ENCODE results near the gene NFKBIE.

DNA sequence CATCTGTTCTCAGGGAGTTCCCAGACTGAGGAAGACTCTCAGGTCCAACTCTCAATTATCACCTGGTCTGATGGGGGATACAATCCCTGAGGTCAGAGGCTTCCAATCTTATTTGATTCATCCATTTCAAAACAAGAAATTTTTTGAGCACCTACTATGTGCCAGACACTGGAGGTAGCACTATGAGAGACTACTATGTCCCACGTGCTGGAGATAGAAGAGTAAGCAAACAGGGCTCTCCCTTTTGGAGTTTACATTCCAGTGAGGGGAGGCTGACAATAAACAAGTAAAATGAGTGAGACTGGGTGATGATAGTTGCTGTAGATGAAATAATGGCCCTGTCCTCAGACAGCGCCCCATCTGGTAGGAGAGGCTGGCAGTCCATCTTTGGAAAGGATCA is 21.4 kb upstream of the NFKBIE start:
- TF ChIP-seq, protein P1, sequence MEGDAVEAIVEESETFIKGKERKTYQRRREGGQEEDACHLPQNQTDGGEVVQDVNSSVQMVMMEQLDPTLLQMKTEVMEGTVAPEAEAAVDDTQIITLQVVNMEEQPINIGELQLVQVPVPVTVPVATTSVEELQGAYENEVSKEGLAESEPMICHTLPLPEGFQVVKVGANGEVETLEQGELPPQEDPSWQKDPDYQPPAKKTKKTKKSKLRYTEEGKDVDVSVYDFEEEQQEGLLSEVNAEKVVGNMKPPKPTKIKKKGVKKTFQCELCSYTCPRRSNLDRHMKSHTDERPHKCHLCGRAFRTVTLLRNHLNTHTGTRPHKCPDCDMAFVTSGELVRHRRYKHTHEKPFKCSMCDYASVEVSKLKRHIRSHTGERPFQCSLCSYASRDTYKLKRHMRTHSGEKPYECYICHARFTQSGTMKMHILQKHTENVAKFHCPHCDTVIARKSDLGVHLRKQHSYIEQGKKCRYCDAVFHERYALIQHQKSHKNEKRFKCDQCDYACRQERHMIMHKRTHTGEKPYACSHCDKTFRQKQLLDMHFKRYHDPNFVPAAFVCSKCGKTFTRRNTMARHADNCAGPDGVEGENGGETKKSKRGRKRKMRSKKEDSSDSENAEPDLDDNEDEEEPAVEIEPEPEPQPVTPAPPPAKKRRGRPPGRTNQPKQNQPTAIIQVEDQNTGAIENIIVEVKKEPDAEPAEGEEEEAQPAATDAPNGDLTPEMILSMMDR (IDR thresholded peaks at IDR 0.05; ENCODE audit: insufficient read depth, low read depth, low read length): no peak
- TF ChIP-seq EZH2 (IDR thresholded peaks at IDR 0.05; ENCODE audit: insufficient read depth, low read length): no peak
